DMS153 treated with DMSO at 0.1 percent for 48 hours (cell line): Measurements from ENCODE around the gene ASCL4.
"Not testable (repeated sequence)": the region's sequence is repeated elsewhere in the genome, so short reads cannot be mapped to it uniquely, and the experiment has no call there.

Experiments
- DNase-seq: peaks from one replicate; lab custom pipeline; 2025; ENCODE audit not compliant: unreplicated experiment; lab: John Stamatoyannopoulos, UW

Gene ASCL4, protein sequence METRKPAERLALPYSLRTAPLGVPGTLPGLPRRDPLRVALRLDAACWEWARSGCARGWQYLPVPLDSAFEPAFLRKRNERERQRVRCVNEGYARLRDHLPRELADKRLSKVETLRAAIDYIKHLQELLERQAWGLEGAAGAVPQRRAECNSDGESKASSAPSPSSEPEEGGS

DNA sequence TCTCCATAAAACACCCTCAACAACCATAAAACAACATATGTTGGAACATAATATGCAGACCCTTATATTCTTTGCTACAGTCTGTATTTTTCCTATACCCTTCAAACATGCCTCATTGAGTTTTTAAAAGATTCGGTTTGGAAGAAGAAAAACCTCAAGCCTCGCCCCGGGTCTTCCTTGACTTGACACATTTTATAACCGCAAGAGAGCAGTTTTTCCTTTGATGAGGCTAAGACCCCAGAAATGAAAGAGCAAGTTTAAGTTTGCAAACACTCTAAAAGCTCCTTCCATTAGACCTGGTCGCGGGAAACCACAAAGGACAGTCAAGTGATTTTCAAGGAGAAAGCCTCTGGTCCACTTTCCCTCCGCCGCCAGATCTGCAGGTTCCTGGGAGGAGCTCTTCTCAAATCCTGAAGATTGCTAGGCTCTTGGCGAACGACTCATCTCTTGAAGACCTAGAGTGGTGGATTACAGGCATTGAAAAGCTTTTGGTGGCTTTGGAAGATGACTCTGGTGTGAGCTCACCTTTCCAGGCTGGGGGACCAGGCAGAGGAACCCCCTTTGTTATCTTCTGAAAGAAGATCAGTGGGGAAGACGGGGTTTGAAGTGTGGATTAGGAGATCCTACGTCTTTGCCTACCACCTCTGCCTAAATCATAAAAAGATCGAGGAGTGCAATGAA, at the start of gene ASCL4:
TSS of gene ASCL4 (plus strand) at position 356 of the 681 bp plus-strand sequence. CDS start 515 bp downstream, outside the sequence.
- no peak for DNase-seq

DNA sequence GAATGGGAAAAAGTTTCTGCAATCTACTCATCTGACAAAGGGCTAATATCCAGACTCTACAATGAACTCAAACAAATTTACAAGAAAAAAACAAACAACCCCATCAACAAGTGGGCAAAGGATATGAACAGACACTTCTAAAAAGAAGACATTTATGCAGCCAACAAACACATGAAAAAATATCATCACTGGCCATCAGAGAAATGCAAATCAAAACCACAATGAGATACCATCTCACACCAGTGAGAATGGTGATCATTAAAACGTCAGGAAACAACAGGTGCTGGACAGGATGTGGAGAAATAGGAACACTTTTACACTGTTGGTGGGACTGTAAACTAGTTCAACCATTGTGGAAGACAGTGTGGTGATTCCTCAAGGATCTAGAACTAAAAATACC, 47.2 kb upstream of the ASCL4 start:
- DNase-seq = not testable (repeated sequence)

DNA sequence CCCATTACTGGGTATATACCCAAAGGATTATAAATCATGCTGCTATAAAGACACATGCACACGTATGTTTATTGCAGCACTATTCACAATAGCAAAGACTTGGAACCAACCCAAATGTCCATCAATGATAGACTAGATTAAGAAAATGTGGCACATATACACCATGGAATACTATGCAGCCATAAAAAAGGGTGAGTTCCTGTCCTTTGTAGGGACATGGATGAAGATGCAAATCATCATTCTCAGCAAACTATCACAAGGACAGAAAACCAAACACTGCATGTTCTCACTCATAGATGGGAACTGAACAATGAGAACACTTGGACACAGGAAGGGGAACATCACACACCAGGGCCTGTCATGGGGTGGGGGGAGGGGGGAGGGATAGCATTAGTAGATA, 46.8 kb upstream of the ASCL4 start:
- not testable (repeated sequence) for DNase-seq

DNA sequence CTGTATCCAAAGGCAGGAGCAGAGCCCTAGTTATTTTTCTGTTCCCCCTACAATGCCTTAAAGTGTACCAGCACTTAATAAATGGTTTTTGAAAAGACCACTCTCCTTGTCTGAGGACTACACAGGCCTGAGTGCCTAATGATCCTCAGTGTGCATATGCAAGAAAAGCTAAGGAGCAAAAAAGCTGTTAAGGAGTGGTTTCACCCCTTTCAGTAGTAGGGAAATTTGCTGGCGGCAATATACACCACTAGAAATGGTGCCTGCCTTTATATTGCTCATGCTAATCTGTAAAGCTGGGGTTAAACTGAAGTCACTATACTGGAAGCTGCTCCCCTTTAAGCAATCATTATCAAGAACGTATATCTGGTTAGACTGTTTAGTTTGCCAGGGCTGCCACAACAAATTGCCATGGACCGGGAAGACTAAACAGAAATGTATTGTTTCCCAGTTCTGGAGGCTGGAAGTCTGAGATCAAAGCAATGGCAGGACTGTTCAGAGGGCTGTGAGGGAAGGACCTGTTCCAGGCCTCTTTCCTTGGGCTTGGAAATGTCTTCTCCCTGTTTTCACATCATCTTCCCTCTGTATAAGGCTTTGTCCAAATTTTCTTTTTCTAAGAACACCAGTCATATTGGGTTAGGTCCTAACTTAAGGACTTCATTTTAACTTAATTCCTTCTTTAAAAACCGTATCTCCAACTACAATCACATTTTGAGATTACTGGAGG, 43.7 kb upstream of the ASCL4 start:
- no peak for DNase-seq

DNA sequence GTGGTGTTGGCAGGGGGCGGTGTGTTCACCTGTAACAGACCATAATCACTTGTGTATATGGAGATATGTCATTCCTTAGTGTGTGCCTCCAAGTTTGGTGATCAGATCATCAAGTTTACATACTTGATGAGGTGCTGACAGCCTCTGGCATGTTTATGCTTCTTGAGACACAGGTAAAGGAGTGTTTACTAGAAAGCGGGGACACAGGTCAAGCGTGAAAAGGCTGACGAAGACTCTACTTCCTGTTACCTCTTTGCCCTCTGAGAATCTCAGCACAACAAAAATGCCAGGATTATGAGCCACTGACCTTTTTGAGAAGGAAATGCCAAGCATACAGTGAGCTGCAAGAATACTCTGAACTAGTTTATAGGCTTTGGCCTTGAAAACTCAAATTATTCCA, 43.1 kb upstream of the ASCL4 start:
- DNase-seq = no peak

DNA sequence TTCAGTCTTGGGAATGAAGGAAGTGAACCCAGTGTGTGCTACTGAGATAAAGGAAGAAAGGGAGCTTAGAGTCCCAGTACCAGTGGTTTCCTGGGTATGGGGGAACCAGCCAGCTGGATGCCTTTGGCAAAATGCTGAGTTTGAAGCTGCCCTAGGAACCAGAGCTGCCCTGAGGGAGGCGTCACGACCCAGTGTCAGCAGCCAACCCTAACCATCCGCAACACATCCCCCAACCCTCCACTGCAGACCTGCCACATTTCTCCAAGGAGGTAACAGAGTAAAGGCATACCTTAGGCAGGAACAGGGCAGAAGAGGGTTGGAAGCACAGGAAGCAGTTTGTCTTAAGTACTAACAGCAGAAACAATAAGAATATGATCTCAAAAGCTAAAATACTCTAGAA, 42.1 kb upstream of the ASCL4 start:
- DNase-seq = no peak

DNA sequence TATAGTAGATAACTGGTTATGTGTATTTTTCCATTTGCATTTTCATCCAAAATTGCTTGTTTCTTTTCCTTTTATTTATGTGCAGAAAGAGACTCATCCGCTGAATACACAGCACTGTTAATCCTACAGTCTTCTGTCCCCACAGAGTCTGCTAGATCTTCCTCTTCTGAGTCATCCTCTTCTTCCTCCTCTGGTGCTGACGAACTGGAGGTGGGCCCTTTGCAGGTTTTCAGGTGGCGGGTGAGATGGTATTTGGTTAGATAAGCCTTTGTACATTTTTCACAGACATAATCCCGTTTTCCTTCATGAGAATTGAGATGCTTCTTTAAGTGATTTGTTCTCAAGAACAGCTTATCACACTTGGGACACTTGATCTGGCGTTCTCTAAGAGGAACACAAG, 40.4 kb upstream of the ASCL4 start:
- DNase-seq = no peak

DNA sequence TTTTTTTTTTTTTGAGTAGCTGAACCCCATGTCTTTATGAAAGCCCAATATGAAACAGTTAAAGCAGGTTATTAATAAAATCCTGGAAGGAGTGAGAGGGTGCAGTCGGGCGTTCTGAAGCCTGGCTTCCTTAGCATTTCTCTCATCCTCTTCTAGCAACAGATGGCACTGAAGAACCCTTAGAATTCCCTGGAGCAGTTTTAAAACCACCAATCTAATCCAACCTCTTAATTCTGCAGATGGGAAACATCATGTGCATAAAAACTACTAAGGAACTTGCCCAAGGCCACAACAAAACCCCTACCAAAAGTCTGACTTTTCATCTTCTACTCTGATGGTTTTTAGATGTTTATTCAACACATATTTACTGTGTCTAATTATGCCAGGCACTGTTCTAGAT, 38.7 kb upstream of the ASCL4 start:
- DNase-seq = no peak

DNA sequence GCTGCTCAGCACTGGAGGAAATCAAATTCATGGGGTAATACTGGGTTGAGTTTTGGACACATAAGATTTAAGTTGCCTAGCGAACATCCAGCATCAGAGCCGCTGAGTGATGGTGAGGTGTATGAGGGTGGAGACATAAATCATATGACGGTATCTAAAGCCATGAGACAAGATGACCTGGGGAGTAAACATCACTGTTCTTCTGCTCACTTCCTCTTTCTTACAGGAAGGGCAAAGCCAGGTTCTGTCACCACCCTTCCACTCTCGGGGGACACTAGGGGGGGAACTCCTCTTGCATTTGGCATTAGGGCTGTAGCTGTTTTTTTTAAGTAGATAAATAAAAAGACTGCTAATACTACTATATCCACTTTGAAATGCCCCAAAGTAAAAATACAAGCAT, 37.6 kb upstream of the ASCL4 start:
- no peak for DNase-seq

DNA sequence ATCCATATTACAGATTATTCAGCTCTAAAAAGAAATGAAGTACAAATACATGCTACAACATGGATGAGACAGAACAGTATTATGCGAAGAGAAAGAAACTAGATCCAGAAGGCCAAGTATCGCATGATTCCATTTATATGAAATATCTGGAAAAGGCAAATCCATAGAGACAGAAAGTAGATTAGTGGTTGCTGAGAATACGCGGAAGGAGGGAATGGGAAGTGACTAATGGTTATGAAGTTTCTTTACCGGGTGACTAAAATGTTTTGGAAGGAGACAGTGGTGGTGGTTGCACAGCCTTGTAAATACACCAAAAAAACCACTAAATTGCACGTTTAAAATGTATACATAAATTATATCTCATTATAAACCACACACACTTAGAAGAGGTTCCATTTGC, 26.0 kb upstream of the ASCL4 start:
- no peak for DNase-seq

DNA sequence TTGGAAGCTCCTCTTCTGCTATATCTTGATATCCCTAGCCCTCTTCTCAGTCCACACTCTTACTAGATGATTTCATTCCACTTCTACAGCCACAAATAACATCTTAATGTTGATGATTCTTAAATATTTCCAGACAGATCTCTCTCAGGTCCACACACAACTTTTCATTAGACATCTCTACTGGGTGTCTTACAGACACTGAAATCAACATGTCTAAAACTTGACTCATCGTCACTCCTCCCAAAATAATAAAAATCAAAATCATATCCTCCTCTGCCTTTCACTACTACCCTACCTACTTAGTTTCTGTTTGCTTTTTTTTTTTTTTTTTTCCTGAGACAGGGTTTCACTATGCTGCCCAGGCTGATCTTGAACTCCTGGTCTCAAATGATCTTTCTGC, 25.4 kb upstream of the ASCL4 start:
- DNase-seq = no peak

DNA sequence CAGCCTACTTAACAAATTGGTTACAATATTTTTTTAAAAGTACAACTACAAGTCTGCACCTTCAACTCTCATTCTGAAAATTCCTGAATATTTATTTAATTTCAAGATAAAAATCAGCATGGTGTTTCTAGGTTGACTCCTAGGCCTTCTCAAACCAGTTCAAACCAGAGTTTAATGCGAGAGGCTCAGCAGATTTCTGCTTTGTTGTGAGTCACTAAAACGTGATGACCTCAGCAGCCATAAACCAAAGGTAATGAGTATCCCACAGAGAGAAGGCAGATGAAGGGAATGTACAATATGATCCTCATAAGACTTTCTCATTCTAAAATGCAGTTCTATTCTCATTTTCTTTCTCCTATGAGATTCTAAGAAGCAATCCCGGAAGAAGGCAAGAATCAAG, 15.1 kb upstream of the ASCL4 start:
- peak; percentile 4 for DNase-seq

DNA sequence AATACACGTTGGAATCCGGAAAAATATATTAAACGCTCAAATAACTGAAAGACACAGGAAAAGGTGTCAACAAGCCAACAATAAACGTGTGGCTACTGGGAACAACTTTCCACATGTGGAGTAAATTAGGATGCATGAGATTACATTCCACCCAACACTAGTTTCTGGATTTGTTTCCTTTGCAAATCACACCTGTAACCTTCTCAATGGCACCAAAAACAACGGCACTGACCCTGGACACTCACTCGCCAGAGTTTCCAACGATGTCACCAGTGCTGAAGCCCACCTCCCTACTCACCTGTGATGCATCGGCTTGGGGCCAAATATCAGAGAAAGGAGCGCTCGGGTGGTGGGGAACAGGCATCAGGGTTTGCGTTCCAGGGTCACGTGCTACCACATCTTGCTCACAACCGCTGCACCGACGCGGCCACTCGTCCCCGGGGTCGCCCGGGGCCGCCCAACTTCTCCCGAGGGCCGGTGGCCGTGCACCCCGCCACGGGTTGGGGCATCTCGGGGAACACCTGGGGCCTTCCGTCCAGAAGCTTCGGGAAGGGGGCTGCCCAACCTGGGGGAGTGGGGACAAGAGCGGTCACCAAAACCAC, 14.2 kb upstream of the ASCL4 start:
- DNase-seq = no peak

DNA sequence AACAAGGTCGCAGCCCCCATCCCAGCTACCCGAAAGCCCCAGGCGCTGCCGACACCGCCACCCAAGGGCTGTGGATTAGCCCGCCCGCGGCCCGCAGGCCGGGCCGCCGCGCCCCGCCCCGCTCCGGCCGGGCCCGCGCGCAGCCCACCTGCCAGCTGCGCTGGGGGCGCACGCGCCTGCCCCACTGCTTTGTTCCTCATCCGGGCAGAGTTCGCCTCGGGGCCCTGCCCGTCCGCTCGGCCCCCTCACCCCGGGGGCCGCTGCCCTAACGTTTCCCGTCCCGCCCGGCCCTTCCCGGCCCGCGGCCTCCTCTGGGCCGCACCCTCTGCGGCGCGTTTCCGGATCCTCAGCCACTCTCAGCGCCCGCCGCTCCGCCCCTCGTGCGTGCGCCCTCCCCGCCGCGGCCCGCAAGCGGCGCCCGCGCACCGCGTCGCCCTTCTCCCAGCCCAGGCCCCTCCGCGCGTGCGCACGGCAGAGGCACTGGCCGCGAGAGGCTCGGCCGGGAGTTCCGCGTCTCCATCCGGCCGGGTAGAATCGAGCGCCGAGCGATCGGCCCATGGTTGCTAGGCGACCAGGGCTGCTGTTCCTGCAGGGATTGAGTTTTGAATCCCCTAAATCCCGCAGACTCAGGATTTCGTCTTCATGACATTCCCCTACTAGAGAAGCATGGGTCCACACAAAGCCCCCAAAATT, 13.5 kb upstream of the ASCL4 start, which contains the start of gene PRDM4:
TSS of gene PRDM4 (minus strand) at position 329 of the 693 bp plus-strand sequence. CDS start 622 bp downstream, outside the sequence.
- DNase-seq = peak; percentile 88

DNA sequence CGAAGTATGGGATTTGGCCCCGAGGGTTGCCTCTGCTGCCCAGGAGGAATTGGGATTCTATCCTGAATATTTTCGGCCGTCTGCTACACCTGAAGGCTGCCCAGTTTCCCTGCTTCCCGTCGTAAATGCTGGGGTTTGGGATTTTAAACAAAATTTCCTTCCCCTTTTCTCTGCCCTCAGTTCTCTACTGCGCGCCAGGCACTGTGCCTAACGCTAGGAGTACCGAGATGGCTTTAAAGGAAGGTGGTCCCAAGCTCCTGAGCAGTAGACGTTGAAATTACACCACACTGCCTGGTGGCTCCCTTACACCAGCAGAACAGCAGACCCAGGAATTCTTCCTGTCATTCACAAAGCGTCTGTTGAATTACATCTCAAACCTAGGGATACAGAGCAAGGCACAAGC, 13.0 kb upstream of the ASCL4 start:
- DNase-seq = no peak

DNA sequence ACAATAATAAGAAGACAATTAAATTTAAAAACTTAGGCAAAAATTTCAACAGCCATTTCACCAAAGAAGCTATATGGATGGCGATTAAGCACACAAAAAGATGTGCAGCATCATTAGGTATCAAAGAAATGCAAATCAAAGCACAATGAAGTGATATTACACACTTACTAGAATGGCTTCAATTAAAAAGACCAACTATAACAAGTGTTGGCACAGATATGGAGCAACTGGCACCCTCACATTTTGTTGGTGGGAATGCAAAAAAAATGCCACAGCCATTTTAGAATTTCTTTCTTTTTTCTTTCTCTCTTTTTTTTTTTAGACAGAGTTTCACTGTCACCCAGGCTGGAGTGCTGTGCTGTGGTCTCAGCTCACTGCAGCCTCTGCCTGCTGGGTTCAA, 11.6 kb upstream of the ASCL4 start:
- DNase-seq = no peak

DNA sequence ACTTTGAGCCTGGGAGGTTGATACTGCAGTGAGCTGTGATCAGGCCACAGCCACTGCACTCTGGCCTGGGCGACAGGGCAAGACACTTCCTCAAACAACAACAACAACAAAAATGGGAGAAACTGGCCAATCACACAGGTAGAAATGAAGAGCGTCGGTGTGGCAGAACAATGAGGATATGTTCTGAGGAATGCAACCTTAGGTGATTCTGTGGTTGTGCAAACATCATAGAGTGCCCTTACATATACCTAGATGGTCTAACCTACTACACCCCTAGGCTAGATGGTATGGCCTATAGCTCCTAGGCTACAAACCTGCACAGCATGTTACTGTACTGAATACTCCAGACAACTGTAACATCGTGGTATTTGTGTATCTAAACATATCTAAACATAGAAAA, 9.9 kb upstream of the ASCL4 start:
- no peak for DNase-seq

DNA sequence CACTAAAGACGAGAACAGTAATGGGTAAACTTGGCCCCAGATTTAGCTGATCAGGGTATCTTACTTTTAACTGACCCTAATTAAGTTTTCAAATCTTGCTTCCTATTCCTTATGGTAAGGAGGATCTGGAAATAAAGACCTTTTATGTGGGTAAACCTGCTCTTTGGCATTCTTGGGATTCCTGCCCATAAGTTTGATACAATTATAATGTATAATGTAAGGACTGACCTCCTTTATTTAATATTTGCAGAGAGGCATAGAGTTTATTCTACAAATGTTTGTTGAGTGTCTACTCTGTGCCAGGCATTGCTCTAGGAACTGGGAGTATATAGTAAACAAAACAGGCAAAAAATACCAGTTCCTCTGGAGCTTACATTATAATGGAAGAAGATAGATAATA, 9.2 kb upstream of the ASCL4 start:
- no peak for DNase-seq

DNA sequence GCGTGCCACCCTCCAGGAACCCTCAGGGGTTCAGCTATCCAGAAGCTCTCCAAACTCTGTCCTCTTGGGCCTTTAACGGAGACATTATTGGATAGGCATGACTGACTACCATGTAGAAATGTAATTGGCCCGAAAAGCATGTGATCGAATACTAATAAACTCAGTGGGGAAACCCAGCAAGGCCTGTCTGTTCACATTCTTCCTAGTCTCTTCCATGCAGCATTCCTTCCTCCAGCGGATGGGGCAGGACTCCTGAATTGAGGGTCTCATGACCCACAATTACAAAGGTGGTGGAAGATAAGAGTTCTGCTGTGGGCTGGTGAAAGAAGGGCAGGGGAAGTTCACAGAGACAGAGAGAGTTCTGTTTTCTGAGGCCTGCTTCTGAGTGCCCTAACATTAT, 7.0 kb upstream of the ASCL4 start:
- DNase-seq = no peak

DNA sequence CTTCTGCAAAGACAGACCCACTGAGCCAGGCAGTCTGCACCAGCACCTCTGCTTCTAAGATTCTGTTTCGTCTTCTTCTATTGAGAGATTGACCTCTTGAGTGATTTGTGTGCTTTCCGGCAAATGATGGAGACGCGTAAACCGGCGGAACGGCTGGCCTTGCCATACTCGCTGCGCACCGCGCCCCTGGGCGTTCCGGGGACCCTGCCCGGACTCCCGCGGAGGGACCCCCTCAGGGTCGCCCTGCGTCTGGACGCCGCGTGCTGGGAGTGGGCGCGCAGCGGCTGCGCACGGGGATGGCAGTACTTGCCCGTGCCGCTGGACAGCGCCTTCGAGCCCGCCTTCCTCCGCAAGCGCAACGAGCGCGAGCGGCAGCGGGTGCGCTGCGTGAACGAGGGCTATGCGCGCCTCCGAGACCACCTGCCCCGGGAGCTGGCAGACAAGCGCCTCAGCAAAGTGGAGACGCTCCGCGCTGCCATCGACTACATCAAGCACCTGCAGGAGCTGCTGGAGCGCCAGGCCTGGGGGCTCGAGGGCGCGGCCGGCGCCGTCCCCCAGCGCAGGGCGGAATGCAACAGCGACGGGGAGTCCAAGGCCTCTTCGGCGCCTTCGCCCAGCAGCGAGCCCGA, 703 bp downstream of the ASCL4 start:
- no peak for DNase-seq

DNA sequence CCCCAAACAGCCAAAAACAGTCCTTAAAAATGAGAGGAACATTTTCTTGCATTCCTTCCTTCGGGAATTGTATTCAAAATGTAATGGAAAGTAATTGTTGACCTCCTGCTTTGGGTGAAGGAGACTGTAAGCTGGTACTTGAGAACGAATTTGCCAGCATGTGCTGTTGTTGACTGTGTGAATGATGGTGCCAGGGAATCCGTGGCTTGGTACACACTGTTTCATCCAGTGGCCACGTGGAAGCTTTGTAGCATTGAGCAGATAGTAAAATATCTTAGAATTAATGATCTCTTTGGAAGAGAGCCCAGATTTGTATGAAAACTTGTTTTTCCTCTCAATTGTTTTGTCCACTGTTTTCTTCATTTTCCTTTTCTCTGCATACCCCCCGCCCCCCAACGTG, 1.7 kb downstream of the ASCL4 start:
- DNase-seq = no peak
